K562 (cell line): ENCODE data around the gene OLIG2. TPM values are rescaled to one million over a fixed set of nuclear protein-coding genes. Genes with fewer than 3 reads are reported as not detected.

ENCODE experiments used
- ATAC-seq: fragments of 200-7000 bp; cut with Tn5 transposase; 3 replicates; pipeline ENCODE4 v1.9.1; 2020; ENCODE audit warnings: moderate library complexity
- BruUV-seq: library from RNA; stranded (reverse); fragments of 400-500 nt; replicated peaks from 2 replicates; lab custom pipeline; 2021; lab: Mats Ljungman, UMichigan
- CTCF ChIA-PET: fragments of 300-600 bp; formaldehyde crosslinking; extraction: SDS; loops from one replicate; lab custom pipeline; 2021; ENCODE audit warnings: low intra/inter-chr PET ratio; lab: Yijun Ruan, JAX
- POLR2A ChIA-PET: fragments of 300-600, 350-650 bp; sonication (Branson Sonifier 250); formaldehyde crosslinking; extraction: SDS; loops from one replicate; lab custom pipeline; 2021; ENCODE audit warnings: antibody characterized with exemption, inconsistent platforms; lab: Yijun Ruan, JAX
- DNase-seq, 4 experiments: peaks; one replicate each; pipeline versions ENCODE4 v3.0.0 to v3.0.0-alpha.2; 2011 to 2018; ENCODE audit warnings: low spot score in 3 of 4, mixed read lengths in 3 of 4; ENCODE audit errors: extremely low read depth in 1 of 4
- FAIRE-seq: peaks from 2 replicates; lab custom pipeline; 2011; peaks lifted over from hg19 to GRCh38; lab: Jason Lieb, UNC
- H2AFZ ChIP-seq: 2 replicates; pipeline ENCODE4 v1.6.0; 2011; ENCODE audit warnings: low read depth, low read length, control low read depth, inconsistent platforms
- H3K27ac ChIP-seq: fragments of 200-600 bp; 3 replicates; pipeline ENCODE4 v1.8.0; 2011; ENCODE audit warnings: low read depth, mild to moderate bottlenecking, control low read depth, inconsistent platforms, low read length, moderate library complexity, mixed read lengths; ENCODE audit errors: extremely low read depth
- H3K27me3 ChIP-seq, 2 experiments: fragments of 300-600 bp in 1 of 2; 2 replicates in 1 of 2; 3 replicates in 1 of 2; pipeline versions ENCODE4 v1.6.0 to v1.8.0; 2011; ENCODE audit warnings: inconsistent platforms in 2 of 2, low read length in 2 of 2, mild to moderate bottlenecking in 1 of 2, mixed read lengths in 1 of 2, moderate library complexity in 1 of 2; ENCODE audit not compliant: control insufficient read depth in 2 of 2, insufficient read depth in 2 of 2
- H3K36me3 ChIP-seq: fragments of 300-600 bp; 3 replicates; pipeline ENCODE4 v1.8.0; 2011; ENCODE audit warnings: mild to moderate bottlenecking, low read length, inconsistent platforms; ENCODE audit not compliant: control insufficient read depth, insufficient read depth
- H3K4me1 ChIP-seq, 2 experiments: fragments of 200-600 bp in 1 of 2; replicated peaks in 1 of 2; 2 replicates in 1 of 2; 3 replicates in 1 of 2; pipeline versions ENCODE4 v1.5.1 to v1.8.0; 2011; ENCODE audit warnings: inconsistent platforms in 2 of 2, low read length in 2 of 2, mild to moderate bottlenecking in 1 of 2, mixed read lengths in 1 of 2, moderate library complexity in 1 of 2; ENCODE audit not compliant: control insufficient read depth in 2 of 2, insufficient read depth in 2 of 2
- H3K4me2 ChIP-seq: 2 replicates; pipeline ENCODE4 v1.6.1; 2011; ENCODE audit warnings: low read length, control low read depth, inconsistent platforms, mixed read lengths; ENCODE audit not compliant: insufficient read depth
- H3K4me3 ChIP-seq: fragments of 200-600 bp; sonication (generic), shearing (Covaris generic); 2 replicates; pipeline ENCODE4 v1.5.1; 2016; ENCODE audit warnings: control low read depth, inconsistent platforms
- H3K79me2 ChIP-seq: fragments of 200-600 bp; 3 replicates; pipeline ENCODE4 v1.8.0; 2011; ENCODE audit warnings: low read length, inconsistent platforms; ENCODE audit not compliant: control insufficient read depth, insufficient read depth
- H3K9ac ChIP-seq, 2 experiments: 2 replicates each; pipeline versions ENCODE4 v1.6.0 to v1.6.1; 2011; ENCODE audit warnings: low read depth in 2 of 2, low read length in 2 of 2, control low read depth in 1 of 2, inconsistent platforms in 1 of 2, mild to moderate bottlenecking in 1 of 2, mixed read lengths in 1 of 2; ENCODE audit not compliant: insufficient read depth in 1 of 2
- H3K9me1 ChIP-seq: one replicate; pipeline ENCODE4 v1.6.0; 2011; ENCODE audit warnings: inconsistent platforms, mild to moderate bottlenecking, low read length, moderate library complexity; ENCODE audit not compliant: control insufficient read depth, insufficient read depth
- H3K9me3 ChIP-seq: replicated peaks from 2 replicates; pipeline ENCODE4 v1.5.1; 2011; ENCODE audit warnings: low read depth, low read length, inconsistent platforms; ENCODE audit not compliant: control insufficient read depth, insufficient read depth
- H4K20me1 ChIP-seq: replicated peaks from 2 replicates; pipeline ENCODE4 v1.6.1; 2011; ENCODE audit warnings: low read length, inconsistent platforms, mixed read lengths; ENCODE audit not compliant: control insufficient read depth, insufficient read depth
- FOXJ3 ChIP-seq: sonication (generic); formaldehyde crosslinking; IDR thresholded peaks from 2 replicates; pipeline ENCODE4 v1.4.0; 2020; ENCODE audit warnings: mild to moderate bottlenecking, missing genetic modification reagents
- GTF2A2 ChIP-seq: IDR thresholded peaks from 2 replicates; pipeline ENCODE4 v1.6.1; 2016; ENCODE audit warnings: mild to moderate bottlenecking, missing genetic modification characterization, missing compliant biosample characterization
- ILF3 ChIP-seq: fragments of 450-650 bp; IDR thresholded peaks from 2 replicates; pipeline ENCODE4 v1.6.1; 2018; ENCODE audit warnings: antibody characterized with exemption, mild to moderate bottlenecking, moderate library complexity, borderline replicate concordance
- NCOA2 ChIP-seq, 2 experiments: fragments of 450-650 bp; IDR thresholded peaks; 2 replicates each; pipeline ENCODE4 v1.6.1; 2018; ENCODE audit warnings: mild to moderate bottlenecking in 2 of 2, moderate library complexity in 1 of 2; ENCODE audit not compliant: partially characterized antibody in 2 of 2
- PRMT5 ChIP-seq: sonication (generic); formaldehyde crosslinking; IDR thresholded peaks from 2 replicates; pipeline ENCODE4 v1.5.0; 2020; ENCODE audit warnings: missing genetic modification reagents
- RB1 ChIP-seq: fragments of 450-650 bp; IDR thresholded peaks from 2 replicates; pipeline ENCODE4 v1.6.1; 2017; ENCODE audit warnings: low read depth, mild to moderate bottlenecking
- STAT5A ChIP-seq: IDR thresholded peaks from 2 replicates; pipeline ENCODE4 v1.6.1; 2012; ENCODE audit warnings: low read length, inconsistent platforms, borderline replicate concordance
- XRCC5 ChIP-seq: fragments of 200-400 bp; formaldehyde crosslinking; IDR thresholded peaks from 2 replicates; pipeline ENCODE4 v1.6.1; 2017; ENCODE audit warnings: low read depth, mild to moderate bottlenecking, low read length
- ZFP1 ChIP-seq: fragments of 450-650 bp; formaldehyde crosslinking; IDR thresholded peaks from 2 replicates; pipeline ENCODE4 v1.4.0; 2020; ENCODE audit warnings: mild to moderate bottlenecking, mixed read lengths
- ZNF551 ChIP-seq: fragments of 250-450 bp; sonication (Bioruptor Pico); IDR thresholded peaks from 2 replicates; pipeline ENCODE4 v1.5.0; 2021; ENCODE audit warnings: mild to moderate bottlenecking, moderate library complexity
- WGBS: fragments of 100-300 bp; shearing (Covaris generic); methylation state at CpG from one replicate; pipeline ENCODE4 v1.1.6; 2016; ENCODE audit warnings: low coverage, mixed read lengths; ENCODE audit not compliant: insufficient coverage; ENCODE audit errors: missing lambda C conversion rate; 5-methylcytosine and 5-hydroxymethylcytosine counted together
- in situ Hi-C: fragments of 300-500 bp; cut with MboI; formaldehyde crosslinking; loops from 4 replicates; pipeline ENCODE4 v1.15.0; 2018; ENCODE audit warnings: inconsistent platforms, mixed read lengths
- intact Hi-C: fragments of 100-400 bp; cut with micrococcal nuclease; formaldehyde crosslinking; loops from 2 replicates; pipeline ENCODE4 v1.14.2; 2022
- polyA plus RNA-seq, 8 experiments: library from polyadenylated mRNA; depleted of rRNA in 4 of 8; stranded (reverse) in 5 of 8; unstranded in 3 of 8; fragments of >200 nt; fragmentation: Nextera tagmentation in 2 of 8; fragmentation: Illumina TruSeq in 1 of 8; extraction: Ambion mirVana in 2 of 8; extraction: Trizol in 1 of 8; gene quantifications; 2 replicates each; pipeline versions ENCODE4 v1.2.1 to v1.2.3, GENCODE V29; 2011 to 2014; ENCODE audit warnings: inconsistent platforms in 1 of 8, missing spikeins in 1 of 8
- total RNA-seq, 7 experiments: library from RNA; depleted of rRNA in 6 of 7; stranded (reverse); fragments of >200 nt in 6 of 7; fragmentation: Illumina TruSeq in 2 of 7; extraction: Trizol in 2 of 7; gene quantifications; 2 replicates each; pipeline versions ENCODE4 v1.2.1 to v1.2.3, GENCODE V29; 2011 to 2021; ENCODE audit warnings: low replicate concordance in 1 of 7

Gene OLIG2
- total and polyA plus RNA-seq, 9 of the 15 experiments (the other 6 are each of a cell fraction or from before 2014, with no cell fraction given) = not detected

DNA sequence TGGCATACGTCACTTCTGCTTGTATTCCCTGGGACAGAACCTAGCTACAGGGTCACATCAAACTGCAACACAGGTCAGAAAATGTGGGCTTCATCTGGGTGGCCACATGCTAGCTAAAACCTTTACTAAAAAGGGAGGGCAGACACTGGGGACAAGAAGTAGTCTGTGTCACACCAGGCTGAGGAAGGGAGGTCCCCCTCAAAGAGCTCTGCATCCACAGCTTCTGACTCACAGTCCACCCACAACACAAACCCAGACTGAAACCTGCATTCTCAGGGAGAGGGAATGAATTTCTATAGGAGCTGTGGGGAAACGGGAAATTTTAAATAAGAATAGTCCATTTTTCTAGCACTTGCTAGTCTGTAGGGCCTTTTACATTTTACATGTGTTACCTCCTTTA, 16.2 kb downstream of the OLIG2 start:
- no peaks in the 10 kb centered on the region for H3K9me1 ChIP-seq
- no peak for FAIRE-seq
- no peaks in the 10 kb centered on the region for H3K9me3 ChIP-seq
- intact Hi-C loops (no loop called here), in situ Hi-C loops (no loop called here)
- no peak for TF ChIP-seq NCOA2 (IDR thresholded peaks at IDR 0.05; ENCODE audit: partially characterized antibody in 2 of 2)
- no peak for TF ChIP-seq ZNF551
- no peak for TF ChIP-seq GTF2A2
- TF ChIP-seq RB1 = no peak
- TF ChIP-seq FOXJ3 (CRISPR knock-in tag) = no peak
- no peak for TF ChIP-seq STAT5A
- TF ChIP-seq ILF3 = no peak
- no peak for TF ChIP-seq PRMT5 (CRISPR knock-in tag)
- TF ChIP-seq XRCC5 = no peak
- TF ChIP-seq ZFP1 (CRISPR knock-in tag) = no peak
- H3K27me3 ChIP-seq = peaks cover 0 to 13% of the 10 kb centered on the region in 2 experiments; a peak in 3 of 5 replicates
- ChIA-PET CTCF (no interaction called here), POLR2A (interaction anchor here (0.7 kb wide), 1 partner anchor 52 kb away, joined by 4 read pairs; no protein-coding TSS in a partner anchor)
- H3K9ac ChIP-seq = no peak overlapping the region
- H3K4me2 ChIP-seq = no peak overlapping the region
- ATAC-seq = no peak
- no peak overlapping the region for H3K4me3 ChIP-seq
- H3K27ac ChIP-seq = no peak overlapping the region
- no peaks in the 10 kb centered on the region for H3K36me3 ChIP-seq
- no TSS peak for BruUV-seq
- DNase-seq = no peak
- no peaks in the 10 kb centered on the region for H4K20me1 ChIP-seq
- H3K79me2 ChIP-seq = no peaks in the 10 kb centered on the region
- 0% methylated on average over 2 of the region's 2 CpGs for WGBS
- no peak overlapping the region for H2AFZ ChIP-seq
- H3K4me1 ChIP-seq = no peaks in the 10 kb centered on the region
